ENCODE results near the gene RUNX1.

The RUNX1 gene

DNA sequence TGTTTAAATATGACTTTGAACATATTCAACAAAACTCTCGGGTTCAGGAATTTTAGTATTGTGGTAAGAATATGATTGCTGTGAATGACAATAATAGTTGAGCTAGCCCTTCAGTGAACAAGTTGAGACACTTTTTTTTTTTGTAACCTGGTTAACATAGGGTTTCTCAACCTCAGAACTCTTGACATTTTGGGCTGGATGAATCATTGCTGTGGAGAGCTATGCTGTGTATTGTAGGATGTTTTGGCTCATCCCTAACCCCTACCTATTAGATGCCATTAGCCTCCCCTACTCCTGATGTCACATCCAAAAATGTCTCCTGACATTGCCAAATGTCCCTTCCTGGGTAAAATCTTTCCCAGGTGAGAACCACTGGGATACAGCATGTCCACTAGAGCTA lies 113.7 kb downstream of the RUNX1 start:
- Histone ChIP-seq H3K4me3 (ENCODE audit: low read depth, low read length) (no peak overlapping the region), H3K27ac (no peak overlapping the region), H3K4me2 (ENCODE audit: low read length) (no peak overlapping the region), H2AFZ (no peak overlapping the region), H3K9ac (no peak overlapping the region), H3K36me3 (ENCODE audit: control insufficient read depth, insufficient read depth, low read length) (no peaks in the 10 kb centered on the region), H3K4me1 (no peaks in the 10 kb centered on the region), H3K79me2 (no peaks in the 10 kb centered on the region), H3K9me3 (ENCODE audit: control insufficient read depth, low read length) (no peaks in the 10 kb centered on the region), H3K27me3 (ENCODE audit: control insufficient read depth, insufficient read depth, low read length) (no peaks in the 10 kb centered on the region)
- TF ChIP-seq, protein P1, sequence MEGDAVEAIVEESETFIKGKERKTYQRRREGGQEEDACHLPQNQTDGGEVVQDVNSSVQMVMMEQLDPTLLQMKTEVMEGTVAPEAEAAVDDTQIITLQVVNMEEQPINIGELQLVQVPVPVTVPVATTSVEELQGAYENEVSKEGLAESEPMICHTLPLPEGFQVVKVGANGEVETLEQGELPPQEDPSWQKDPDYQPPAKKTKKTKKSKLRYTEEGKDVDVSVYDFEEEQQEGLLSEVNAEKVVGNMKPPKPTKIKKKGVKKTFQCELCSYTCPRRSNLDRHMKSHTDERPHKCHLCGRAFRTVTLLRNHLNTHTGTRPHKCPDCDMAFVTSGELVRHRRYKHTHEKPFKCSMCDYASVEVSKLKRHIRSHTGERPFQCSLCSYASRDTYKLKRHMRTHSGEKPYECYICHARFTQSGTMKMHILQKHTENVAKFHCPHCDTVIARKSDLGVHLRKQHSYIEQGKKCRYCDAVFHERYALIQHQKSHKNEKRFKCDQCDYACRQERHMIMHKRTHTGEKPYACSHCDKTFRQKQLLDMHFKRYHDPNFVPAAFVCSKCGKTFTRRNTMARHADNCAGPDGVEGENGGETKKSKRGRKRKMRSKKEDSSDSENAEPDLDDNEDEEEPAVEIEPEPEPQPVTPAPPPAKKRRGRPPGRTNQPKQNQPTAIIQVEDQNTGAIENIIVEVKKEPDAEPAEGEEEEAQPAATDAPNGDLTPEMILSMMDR (IDR thresholded peaks at IDR 0.05), result no peak

DNA sequence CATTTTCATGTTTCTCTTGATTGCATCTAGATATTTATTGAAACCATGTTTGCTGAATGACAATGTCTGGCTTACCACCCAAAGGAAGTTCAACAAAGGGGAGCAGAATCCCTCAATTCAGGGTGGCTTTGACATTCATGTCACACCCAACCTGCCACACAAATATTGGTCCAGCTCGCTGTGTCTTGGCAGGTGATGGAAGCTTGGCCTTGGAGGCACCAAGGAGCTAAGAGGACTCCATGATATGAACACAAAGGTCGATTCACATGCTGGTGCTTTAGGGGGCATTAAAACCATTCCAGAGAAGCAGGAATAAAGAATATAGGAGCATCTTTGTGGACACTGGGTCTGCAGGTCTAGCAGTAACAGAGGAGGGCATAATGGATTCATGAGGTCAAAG lies 114.8 kb downstream of the RUNX1 start:
- H3K4me1 ChIP-seq, result no peaks in the 10 kb centered on the region
- H3K4me3 ChIP-seq (ENCODE audit: low read depth, low read length), result no peak overlapping the region
- no peak overlapping the region for H3K27ac ChIP-seq
- TF ChIP-seq, protein P1 (IDR thresholded peaks at IDR 0.05), result no peak
- no peaks in the 10 kb centered on the region for H3K36me3 ChIP-seq (ENCODE audit: control insufficient read depth, insufficient read depth, low read length)
- no peaks in the 10 kb centered on the region for H3K9me3 ChIP-seq (ENCODE audit: control insufficient read depth, low read length)
- H3K9ac ChIP-seq, result no peak overlapping the region
- no peak overlapping the region for H2AFZ ChIP-seq
- no peaks in the 10 kb centered on the region for H3K27me3 ChIP-seq (ENCODE audit: control insufficient read depth, insufficient read depth, low read length)
- no peak overlapping the region for H3K4me2 ChIP-seq (ENCODE audit: low read length)
- H3K79me2 ChIP-seq, result no peaks in the 10 kb centered on the region

DNA sequence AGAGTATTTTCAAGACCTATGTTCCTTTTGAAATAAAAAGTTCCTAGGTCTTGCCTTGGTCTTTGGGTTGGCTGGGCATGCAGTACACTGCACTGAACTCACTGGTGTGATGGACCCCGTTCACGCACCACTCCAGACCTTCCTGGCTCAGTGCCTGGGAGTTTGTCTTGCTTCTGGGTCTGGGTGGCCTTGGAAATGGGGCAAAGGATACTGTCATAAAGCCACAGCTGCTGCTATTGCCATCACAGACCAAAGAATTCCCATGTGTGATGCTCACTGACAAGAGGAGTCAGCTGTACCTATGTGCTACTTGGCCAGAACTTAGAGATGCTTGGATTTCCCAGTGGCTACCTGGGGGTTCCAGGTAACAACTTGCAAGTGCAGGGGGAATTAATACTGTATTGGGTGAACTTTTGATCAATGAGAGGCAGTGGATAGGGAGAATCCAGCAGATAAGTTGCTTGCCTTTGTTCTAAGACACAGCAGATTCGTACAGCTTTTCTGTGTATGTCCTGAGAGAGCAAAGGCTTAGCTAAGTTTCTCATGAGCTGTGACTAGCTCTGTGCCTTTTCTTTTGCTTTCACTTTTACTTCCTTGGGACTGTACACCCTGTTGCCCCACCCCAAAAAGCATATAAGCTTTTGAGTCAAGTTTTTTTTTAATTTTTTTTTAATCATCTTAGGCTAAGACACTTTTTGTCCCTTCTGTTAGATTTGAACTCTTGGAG lies 115.3 kb downstream of the RUNX1 start:
- H3K36me3 ChIP-seq (ENCODE audit: control insufficient read depth, insufficient read depth, low read length), result no peaks in the 10 kb centered on the region
- no peak overlapping the region for H3K4me3 ChIP-seq (ENCODE audit: low read depth, low read length)
- no peak overlapping the region for H3K9ac ChIP-seq
- H3K27me3 ChIP-seq (ENCODE audit: control insufficient read depth, insufficient read depth, low read length), result no peaks in the 10 kb centered on the region
- H3K79me2 ChIP-seq, result no peaks in the 10 kb centered on the region
- H2AFZ ChIP-seq, result no peak overlapping the region
- H3K4me1 ChIP-seq, result no peaks in the 10 kb centered on the region
- TF ChIP-seq, protein P1 (IDR thresholded peaks at IDR 0.05), result no peak
- H3K4me2 ChIP-seq (ENCODE audit: low read length), result no peak overlapping the region
- H3K27ac ChIP-seq, result no peak overlapping the region
- H3K9me3 ChIP-seq (ENCODE audit: control insufficient read depth, low read length), result no peaks in the 10 kb centered on the region

DNA sequence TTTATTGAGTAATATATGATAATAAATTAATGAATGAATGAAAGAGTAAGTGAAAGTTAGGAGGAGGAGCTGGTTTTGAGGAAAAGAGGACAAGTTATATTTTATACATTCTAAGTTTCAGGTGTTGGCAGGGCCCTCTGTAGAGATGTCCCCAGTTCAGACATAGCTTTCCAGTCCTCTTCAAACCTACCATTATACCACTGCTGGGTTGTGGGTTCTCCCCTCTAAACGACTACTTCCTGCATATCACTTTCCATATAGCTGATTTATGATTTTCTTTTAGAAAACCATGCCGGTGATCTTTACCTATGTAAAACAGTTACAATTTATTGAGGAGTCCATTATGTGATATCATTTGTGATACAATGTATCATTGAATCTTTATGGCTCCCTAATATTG lies 116.9 kb downstream of the RUNX1 start:
- no peak overlapping the region for H3K4me3 ChIP-seq (ENCODE audit: low read depth, low read length)
- H3K27ac ChIP-seq, result no peak overlapping the region
- no peaks in the 10 kb centered on the region for H3K79me2 ChIP-seq
- TF ChIP-seq, protein P1 (IDR thresholded peaks at IDR 0.05), result no peak
- no peaks in the 10 kb centered on the region for H3K36me3 ChIP-seq (ENCODE audit: control insufficient read depth, insufficient read depth, low read length)
- no peaks in the 10 kb centered on the region for H3K27me3 ChIP-seq (ENCODE audit: control insufficient read depth, insufficient read depth, low read length)
- H3K4me1 ChIP-seq, result no peaks in the 10 kb centered on the region
- no peaks in the 10 kb centered on the region for H3K9me3 ChIP-seq (ENCODE audit: control insufficient read depth, low read length)
- no peak overlapping the region for H3K4me2 ChIP-seq (ENCODE audit: low read length)
- no peak overlapping the region for H2AFZ ChIP-seq
- no peak overlapping the region for H3K9ac ChIP-seq

DNA sequence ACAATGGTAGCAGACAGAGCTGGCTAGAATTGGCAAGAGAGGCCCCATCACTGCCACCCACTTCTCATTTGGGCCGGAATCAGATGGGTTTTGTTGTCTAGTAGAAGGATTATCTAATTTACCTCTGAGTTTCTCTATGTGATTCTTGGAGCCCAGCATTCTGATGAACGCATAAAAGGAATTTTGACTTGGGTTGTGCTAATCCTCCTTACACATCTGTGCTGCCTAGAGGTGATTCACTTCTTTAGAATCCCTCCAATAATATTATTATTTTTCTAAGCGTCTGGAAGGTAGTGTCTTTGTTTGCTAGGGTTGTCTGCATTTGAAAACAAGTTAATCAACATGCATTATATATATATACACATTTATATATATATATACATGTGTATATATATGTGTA lies 118.1 kb downstream of the RUNX1 start:
- Histone ChIP-seq H3K27ac (no peak overlapping the region), H3K4me2 (ENCODE audit: low read length) (no peak overlapping the region), H3K9ac (no peak overlapping the region), H2AFZ (no peak overlapping the region), H3K36me3 (ENCODE audit: control insufficient read depth, insufficient read depth, low read length) (no peaks in the 10 kb centered on the region), H3K27me3 (ENCODE audit: control insufficient read depth, insufficient read depth, low read length) (no peaks in the 10 kb centered on the region), H3K9me3 (ENCODE audit: control insufficient read depth, low read length) (no peaks in the 10 kb centered on the region), H3K79me2 (no peaks in the 10 kb centered on the region), H3K4me3 (ENCODE audit: low read depth, low read length) (no peak overlapping the region), H3K4me1 (no peaks in the 10 kb centered on the region)
- TF ChIP-seq, protein P1 (IDR thresholded peaks at IDR 0.05), result no peak
